ENCODE results near the gene SFTA2. TPM values are rescaled to one million over a fixed set of nuclear protein-coding genes. Genes with fewer than 3 reads are reported as not detected.
A peak's percentile ranks its signal among the peaks of the same experiment; 100 is the strongest.

The SFTA2 gene
- total and polyA plus RNA-seq, 2 donors (not counting 1 experiment from before 2014, with no cell fraction given): not detected

DNA sequence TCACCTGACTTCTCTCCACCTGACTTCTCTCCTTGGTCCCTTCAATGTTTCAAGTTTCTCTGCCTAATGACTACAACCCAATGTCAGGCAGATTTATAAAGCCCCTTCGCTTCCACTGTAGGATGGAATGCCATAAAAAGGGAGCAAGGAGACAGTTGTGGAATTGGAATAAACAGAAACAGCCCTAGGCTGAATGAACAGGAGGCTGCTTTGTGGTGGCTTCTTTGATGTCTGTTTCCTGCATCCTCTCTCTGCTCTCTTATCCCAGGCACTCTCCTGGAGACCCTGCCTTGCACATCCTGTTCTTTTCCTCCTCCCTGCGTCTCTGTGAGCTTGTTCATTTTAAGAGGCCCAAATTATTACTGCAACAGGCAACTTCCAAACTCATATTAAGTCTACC lies 25.7 kb upstream of the SFTA2 start:
- WGBS (ENCODE audit: insufficient coverage): 89% methylated on average over 1 of the region's 2 CpGs
- no peaks in the 10 kb centered on the region for H3K9me3 Mint-ChIP-seq (ENCODE audit: insufficient read depth)
- POLR2A ChIA-PET: no interaction called here
- Histone ChIP-seq H3K27ac (ENCODE audit: low read length in 2 of 2) (no peak overlapping the region), H3K36me3 (replicated peaks in 1 of 2; ENCODE audit: control extremely low read depth in 1 of 2, control insufficient read depth in 1 of 2, extremely low read depth in 1 of 2, insufficient read depth in 2 of 2, low read length in 1 of 2) (no peaks in the 10 kb centered on the region), H3K9ac (ENCODE audit: low read length) (no peak overlapping the region), H4K20me1 (ENCODE audit: control insufficient read depth, insufficient read depth, low read length, poor library complexity, severe bottlenecking) (no peaks in the 10 kb centered on the region), H3K9me3 (ENCODE audit: control extremely low read depth in 1 of 3, control insufficient read depth in 2 of 3, insufficient read depth in 1 of 3, low read length in 2 of 3) (no peaks in the 10 kb centered on the region), H2AFZ (ENCODE audit: insufficient read depth, low read depth, low read length, poor library complexity, severe bottlenecking) (no peak overlapping the region), H3K4me1 (ENCODE audit: control insufficient read depth in 2 of 2, insufficient read depth in 2 of 2, low read length in 2 of 2) (peaks cover 12 to 20% of the 10 kb centered on the region in 2 donors), H3K79me2 (ENCODE audit: control insufficient read depth, insufficient read depth, low read length) (no peaks in the 10 kb centered on the region), H3K4me2 (replicated peaks; ENCODE audit: low read depth, low read length, poor library complexity, severe bottlenecking) (no peak overlapping the region), H3K27me3 (replicated peaks in 1 of 4; ENCODE audit: control extremely low read depth in 1 of 4, control insufficient read depth in 3 of 4, insufficient read depth in 4 of 4, low read length in 3 of 4) (peaks cover 0 to 7% (median 0%) of the 10 kb centered on the region in 4 experiments), H3K4me3 (ENCODE audit: control extremely low read depth in 1 of 5, extremely low read depth in 1 of 5, insufficient read depth in 1 of 5, low read depth in 2 of 5, low read length in 4 of 5) (no peak overlapping the region)
- CTCF ChIA-PET: interaction anchor here (0.8 kb wide), 1 partner anchor 130 kb away, joined by 3 read pairs; no protein-coding TSS in a partner anchor
- TF ChIP-seq, protein P1, sequence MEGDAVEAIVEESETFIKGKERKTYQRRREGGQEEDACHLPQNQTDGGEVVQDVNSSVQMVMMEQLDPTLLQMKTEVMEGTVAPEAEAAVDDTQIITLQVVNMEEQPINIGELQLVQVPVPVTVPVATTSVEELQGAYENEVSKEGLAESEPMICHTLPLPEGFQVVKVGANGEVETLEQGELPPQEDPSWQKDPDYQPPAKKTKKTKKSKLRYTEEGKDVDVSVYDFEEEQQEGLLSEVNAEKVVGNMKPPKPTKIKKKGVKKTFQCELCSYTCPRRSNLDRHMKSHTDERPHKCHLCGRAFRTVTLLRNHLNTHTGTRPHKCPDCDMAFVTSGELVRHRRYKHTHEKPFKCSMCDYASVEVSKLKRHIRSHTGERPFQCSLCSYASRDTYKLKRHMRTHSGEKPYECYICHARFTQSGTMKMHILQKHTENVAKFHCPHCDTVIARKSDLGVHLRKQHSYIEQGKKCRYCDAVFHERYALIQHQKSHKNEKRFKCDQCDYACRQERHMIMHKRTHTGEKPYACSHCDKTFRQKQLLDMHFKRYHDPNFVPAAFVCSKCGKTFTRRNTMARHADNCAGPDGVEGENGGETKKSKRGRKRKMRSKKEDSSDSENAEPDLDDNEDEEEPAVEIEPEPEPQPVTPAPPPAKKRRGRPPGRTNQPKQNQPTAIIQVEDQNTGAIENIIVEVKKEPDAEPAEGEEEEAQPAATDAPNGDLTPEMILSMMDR (IDR thresholded peaks at IDR 0.05): no peak
- no peak for TF ChIP-seq EZH2 (IDR thresholded peaks at IDR 0.05; ENCODE audit: borderline replicate concordance, insufficient read depth, low read depth, low read length, poor library complexity, severe bottlenecking)
- H3K4me3 Mint-ChIP-seq: no peak overlapping the region
- intact Hi-C loops (cut with micrococcal nuclease): no loop called here
- no peak overlapping the region for H3K27ac Mint-ChIP-seq
- H3K4me1 Mint-ChIP-seq: peaks cover 17% of the 10 kb centered on the region
- no peak for DNase-seq
- ATAC-seq (ENCODE audit: low read depth): no peak
- H3K27me3 Mint-ChIP-seq: peaks cover 20% of the 10 kb centered on the region

DNA sequence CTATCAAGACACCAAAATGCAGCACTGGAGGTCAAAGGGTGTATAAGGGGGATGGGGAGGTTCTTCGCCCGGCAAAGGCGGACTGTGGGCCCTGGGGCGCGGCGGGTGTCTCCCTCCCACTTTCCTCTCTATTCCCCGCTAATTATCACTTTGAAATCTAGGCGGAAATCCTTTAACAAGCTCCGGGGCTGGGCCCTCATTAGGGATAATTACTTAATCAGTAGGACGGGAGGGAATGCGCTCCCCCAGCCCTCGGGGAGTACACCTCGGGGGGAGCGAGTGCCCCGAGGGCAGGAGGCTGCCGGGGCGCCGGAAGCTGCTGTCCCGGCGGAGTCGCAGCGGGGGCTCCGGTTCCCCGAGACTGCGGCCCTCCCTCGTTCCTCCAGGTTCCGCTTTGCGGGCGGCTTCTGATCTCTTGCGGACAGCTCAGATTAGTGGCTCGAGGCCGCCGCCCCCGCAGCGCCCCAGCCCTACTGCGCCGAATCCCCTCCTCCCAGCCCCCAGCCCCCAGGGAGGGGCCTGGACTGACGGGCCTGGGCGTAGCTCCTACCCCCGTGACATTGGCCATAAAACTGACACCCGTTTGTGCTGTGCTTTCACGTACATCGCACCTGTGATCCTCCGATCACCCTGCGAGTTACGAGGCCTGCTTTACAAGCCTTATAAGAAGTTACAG lies 23.5 kb upstream of the SFTA2 start:
- POLR2A ChIA-PET: interaction anchor here (0.8 to 1.3 kb wide), 3 partner anchors 42 to 71 kb away, joined by 3 to 6 read pairs (median 3); partner anchors contain the start of genes DDR1 and VARS2
- no peaks in the 10 kb centered on the region for H4K20me1 ChIP-seq (ENCODE audit: control insufficient read depth, insufficient read depth, low read length, poor library complexity, severe bottlenecking)
- H3K4me2 ChIP-seq (replicated peaks; ENCODE audit: low read depth, low read length, poor library complexity, severe bottlenecking): peak overlapping the region; percentile 83
- H3K9ac ChIP-seq (ENCODE audit: low read length): peak overlapping the region; percentile 70
- H3K4me3 ChIP-seq (ENCODE audit: control extremely low read depth in 1 of 5, extremely low read depth in 1 of 5, insufficient read depth in 1 of 5, low read depth in 2 of 5, low read length in 4 of 5): peak overlapping the region in 4 of 5 experiments; percentile 51 to 69 (median 54)
- DNase-seq: peak; percentile 88
- Mint-ChIP-seq H3K9me3 (ENCODE audit: insufficient read depth) (no peaks in the 10 kb centered on the region), H3K4me3 (peak overlapping the region; percentile 91), H3K27me3 (peaks cover 13% of the 10 kb centered on the region), H3K4me1 (peaks cover 17% of the 10 kb centered on the region), H3K27ac (peak overlapping the region; percentile 90)
- peak overlapping the region; percentile 89 for H2AFZ ChIP-seq (ENCODE audit: insufficient read depth, low read depth, low read length, poor library complexity, severe bottlenecking)
- intact Hi-C loops (cut with micrococcal nuclease): no loop called here
- peaks cover 12 to 20% of the 10 kb centered on the region in 2 donors for H3K4me1 ChIP-seq (ENCODE audit: control insufficient read depth in 2 of 2, insufficient read depth in 2 of 2, low read length in 2 of 2)
- peaks cover 0 to 4% (median 1%) of the 10 kb centered on the region in 4 experiments for H3K27me3 ChIP-seq (replicated peaks in 1 of 4; ENCODE audit: control extremely low read depth in 1 of 4, control insufficient read depth in 3 of 4, insufficient read depth in 4 of 4, low read length in 3 of 4)
- CTCF ChIA-PET: interaction anchor here (0.9 to 1.4 kb wide), 8 partner anchors 9 to 132 kb away, joined by 3 to 4 read pairs (median 4); partner anchors contain the start of genes GTF2H4, MUCL3 and VARS2
- peak; percentile 91 for ATAC-seq (ENCODE audit: low read depth)
- no peaks in the 10 kb centered on the region for H3K79me2 ChIP-seq (ENCODE audit: control insufficient read depth, insufficient read depth, low read length)
- peak overlapping the region; percentile 30 to 67 for H3K27ac ChIP-seq (ENCODE audit: low read length in 2 of 2)
- 0% methylated on average over 32 of the region's 46 CpGs for WGBS (ENCODE audit: insufficient coverage)
- H3K9me3 ChIP-seq (ENCODE audit: control extremely low read depth in 1 of 3, control insufficient read depth in 2 of 3, insufficient read depth in 1 of 3, low read length in 2 of 3): no peaks in the 10 kb centered on the region
- H3K36me3 ChIP-seq (replicated peaks in 1 of 2; ENCODE audit: control extremely low read depth in 1 of 2, control insufficient read depth in 1 of 2, extremely low read depth in 1 of 2, insufficient read depth in 2 of 2, low read length in 1 of 2): no peaks in the 10 kb centered on the region
- TF ChIP-seq EZH2 (IDR thresholded peaks at IDR 0.05; ENCODE audit: borderline replicate concordance, insufficient read depth, low read depth, low read length, poor library complexity, severe bottlenecking): no peak
- TF ChIP-seq, protein P1 (IDR thresholded peaks at IDR 0.05): no peak

All from B cell (primary cell).